H9 (cell line): ENCODE results near the gene FSIP1. TPM values are rescaled to one million over a fixed set of nuclear protein-coding genes. Genes with fewer than 3 reads are reported as not detected.

Source experiments
- DNase-seq: peaks from one replicate; pipeline ENCODE4 v3.0.0-alpha.2; 2017
- H2AFZ ChIP-seq: one replicate; pipeline ENCODE4 v1.6.1; 2013; ENCODE audit warnings: mild to moderate bottlenecking, low read length, control low read depth, moderate library complexity
- H2AK5ac ChIP-seq: 2 replicates; pipeline ENCODE4 v1.6.1; 2013; ENCODE audit warnings: low read length, control low read depth, mixed read lengths; ENCODE audit not compliant: insufficient read length
- H2BK120ac ChIP-seq: one replicate; pipeline ENCODE4 v1.6.1; 2013; ENCODE audit warnings: low read depth, mild to moderate bottlenecking, low read length, control low read depth, inconsistent platforms; ENCODE audit not compliant: poor library complexity, severe bottlenecking
- H2BK12ac ChIP-seq: 2 replicates; pipeline ENCODE4 v1.6.1; 2013; ENCODE audit warnings: low read length, control low read depth, mixed read lengths, low read depth; ENCODE audit not compliant: insufficient read length
- H2BK15ac ChIP-seq: 2 replicates; pipeline ENCODE4 v1.6.1; 2013; ENCODE audit warnings: low read depth, low read length, control low read depth
- H2BK20ac ChIP-seq: one replicate; pipeline ENCODE4 v1.6.1; 2013; ENCODE audit warnings: low read depth, mild to moderate bottlenecking, low read length, control low read depth, inconsistent platforms; ENCODE audit not compliant: poor library complexity, severe bottlenecking
- H2BK5ac ChIP-seq: 2 replicates; pipeline ENCODE4 v1.6.1; 2013; ENCODE audit warnings: low read length, control low read depth, mixed read lengths; ENCODE audit not compliant: insufficient read length
- H3K14ac ChIP-seq: 2 replicates; pipeline ENCODE4 v1.6.1; 2013; ENCODE audit warnings: low read length, control low read depth; ENCODE audit not compliant: insufficient read depth
- H3K18ac ChIP-seq: 2 replicates; pipeline ENCODE4 v1.6.1; 2013; ENCODE audit warnings: low read depth, mild to moderate bottlenecking, mixed read lengths, low read length, control low read depth; ENCODE audit not compliant: insufficient read length
- H3K23ac ChIP-seq: 2 replicates; pipeline ENCODE4 v1.6.1; 2013; ENCODE audit warnings: low read length, control low read depth, mixed read lengths, low read depth; ENCODE audit not compliant: insufficient read length
- H3K23me2 ChIP-seq: 2 replicates; pipeline ENCODE4 v1.6.1; 2013; ENCODE audit warnings: low read depth, mild to moderate bottlenecking, mixed read lengths, low read length, control low read depth; ENCODE audit not compliant: insufficient read length, poor library complexity, severe bottlenecking
- H3K27ac ChIP-seq: 2 replicates; pipeline ENCODE4 v1.5.1; 2013; ENCODE audit warnings: low read length, control low read depth, mixed read lengths, low read depth; ENCODE audit not compliant: insufficient read length
- H3K27me3 ChIP-seq: 2 replicates; pipeline ENCODE4 v1.6.1; 2013; ENCODE audit warnings: low read length, control low read depth, inconsistent platforms; ENCODE audit not compliant: insufficient read depth
- H3K4ac ChIP-seq: 2 replicates; pipeline ENCODE4 v1.6.1; 2013; ENCODE audit warnings: low read depth, mild to moderate bottlenecking, control low read depth, inconsistent platforms, low read length, moderate library complexity
- H3K4me1 ChIP-seq: 2 replicates; pipeline ENCODE4 v1.6.1; 2013; ENCODE audit warnings: low read length, control low read depth, inconsistent platforms; ENCODE audit not compliant: insufficient read depth
- H3K4me2 ChIP-seq: 2 replicates; pipeline ENCODE4 v1.6.1; 2013; ENCODE audit warnings: low read length, control low read depth, mixed read lengths; ENCODE audit not compliant: insufficient read length, insufficient read depth
- H3K56ac ChIP-seq: 2 replicates; pipeline ENCODE4 v1.6.1; 2013; ENCODE audit warnings: low read depth, mild to moderate bottlenecking, mixed read lengths, low read length, control low read depth; ENCODE audit not compliant: insufficient read length
- H3K79me1 ChIP-seq: 2 replicates; pipeline ENCODE4 v1.6.1; 2013; ENCODE audit warnings: low read depth, mild to moderate bottlenecking, moderate library complexity, low read length, control low read depth, inconsistent platforms; ENCODE audit not compliant: insufficient read depth, poor library complexity, severe bottlenecking
- H3K79me2 ChIP-seq: 2 replicates; pipeline ENCODE4 v1.6.1; 2013; ENCODE audit warnings: low read length, control low read depth, inconsistent platforms; ENCODE audit not compliant: insufficient read depth
- H3K9ac ChIP-seq: 2 replicates; pipeline ENCODE4 v1.6.1; 2013; ENCODE audit warnings: low read length, control low read depth, mixed read lengths; ENCODE audit not compliant: insufficient read length; ENCODE audit errors: extremely low read depth
- H3K9me3 ChIP-seq: one replicate; pipeline ENCODE4 v1.6.1; 2013; ENCODE audit warnings: low read depth, low read length, inconsistent platforms; ENCODE audit not compliant: control insufficient read depth
- H3T11ph ChIP-seq: one replicate; pipeline ENCODE4 v1.6.1; 2013; ENCODE audit warnings: mild to moderate bottlenecking, low read length, control low read depth, inconsistent platforms
- H4K20me1 ChIP-seq: one replicate; pipeline ENCODE4 v1.6.1; 2013; ENCODE audit not compliant: control insufficient read depth, insufficient read length, insufficient read depth
- H4K5ac ChIP-seq: 2 replicates; pipeline ENCODE4 v1.6.1; 2013; ENCODE audit warnings: low read depth, mild to moderate bottlenecking, mixed read lengths, low read length, control low read depth; ENCODE audit not compliant: insufficient read length
- H4K8ac ChIP-seq: replicated peaks from 2 replicates; pipeline ENCODE4 v1.6.1; 2013; ENCODE audit warnings: low read length, control low read depth, mixed read lengths, low read depth; ENCODE audit not compliant: insufficient read length
- H4K91ac ChIP-seq: 2 replicates; pipeline ENCODE4 v1.6.1; 2013; ENCODE audit warnings: low read depth, mild to moderate bottlenecking, moderate library complexity, mixed read lengths, low read length, control low read depth; ENCODE audit not compliant: insufficient read length
- H3K27ac Mint-ChIP-seq, 3 experiments: 2 replicates in 2 of 3; 3 replicates in 1 of 3; pipeline ENCODE4 v1.8.0; 2020 to 2021; ENCODE audit warnings: mixed read lengths in 3 of 3, mild to moderate bottlenecking in 1 of 3, moderate library complexity in 1 of 3
- H3K27me3 Mint-ChIP-seq: 2 replicates; pipeline ENCODE4 v1.8.0; 2021; ENCODE audit warnings: low read depth, mild to moderate bottlenecking, moderate library complexity, mixed read lengths
- H3K36me3 Mint-ChIP-seq, 3 experiments: 2 replicates in 2 of 3; 3 replicates in 1 of 3; pipeline ENCODE4 v1.8.0; 2020 to 2021; ENCODE audit warnings: low read depth in 3 of 3, mixed read lengths in 3 of 3; ENCODE audit not compliant: insufficient read depth in 1 of 3
- H3K4me1 Mint-ChIP-seq, 2 experiments: 2 replicates each; pipeline ENCODE4 v1.8.0; 2020; ENCODE audit warnings: mixed read lengths in 2 of 2
- H3K4me3 Mint-ChIP-seq, 2 experiments: 2 replicates in 1 of 2; 3 replicates in 1 of 2; pipeline ENCODE4 v1.8.0; 2020 to 2021; ENCODE audit warnings: mild to moderate bottlenecking in 2 of 2, mixed read lengths in 2 of 2, moderate library complexity in 1 of 2
- H3K9me3 Mint-ChIP-seq, 2 experiments: 2 replicates in 1 of 2; 3 replicates in 1 of 2; pipeline ENCODE4 v1.8.0; 2020; ENCODE audit warnings: mild to moderate bottlenecking in 2 of 2, mixed read lengths in 2 of 2, moderate library complexity in 1 of 2
- WGBS: extraction: QIAGEN DNeasy Blood & Tissue Kit; methylation state at CpG from one replicate; pipeline ENCODE4 v1.1.7; 2013; ENCODE audit warnings: missing lambda C conversion rate, low lambda C conversion rate, mixed read lengths; ENCODE audit not compliant: insufficient read length; ENCODE audit errors: extremely low coverage; 5-methylcytosine and 5-hydroxymethylcytosine counted together
- total RNA-seq: library from RNA; stranded (reverse); gene quantifications from 2 replicates; pipeline ENCODE4 v1.2.1, GENCODE V29; 2021
- TF ChIP-seq, protein P1 (sequence below): fragments of 200-600 bp; sonication (generic); conservative IDR thresholded peaks from 3 replicates; pipeline ENCODE4 v1.8.0; 2021; ENCODE audit warnings: antibody characterized with exemption, mild to moderate bottlenecking

FSIP1 gene
- total RNA-seq, 1 experiment from 2014 or later: 0.96 TPM

DNA sequence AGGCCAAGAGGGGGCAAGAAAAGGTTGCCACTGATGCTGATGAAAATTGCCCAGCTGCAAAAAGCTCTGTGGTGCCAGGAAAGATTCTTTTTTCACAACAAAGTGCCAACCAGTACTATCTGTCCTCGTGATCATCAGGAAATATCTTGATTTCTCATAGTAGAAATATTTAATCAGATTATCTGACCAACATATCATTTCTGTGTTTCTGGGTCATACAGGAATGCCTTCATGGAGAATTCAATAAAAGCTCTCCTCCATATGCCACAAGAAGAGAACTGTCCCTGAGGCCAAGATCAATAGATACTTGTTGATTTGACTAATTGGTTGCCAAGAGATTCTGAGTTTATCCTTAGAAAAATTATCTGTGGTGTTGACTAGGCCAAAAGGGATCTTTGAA is 63.5 kb downstream of the FSIP1 start:
- Histone ChIP-seq H2AK5ac (no peak overlapping the region), H3K27me3 (no peaks in the 10 kb centered on the region), H3K23ac (no peak overlapping the region), H4K20me1 (no peaks in the 10 kb centered on the region), H4K5ac (no peak overlapping the region), H3K79me2 (no peaks in the 10 kb centered on the region), H2AFZ (no peak overlapping the region), H2BK120ac (no peak overlapping the region), H3K4ac (no peak overlapping the region), H2BK20ac (no peak overlapping the region), H2BK12ac (no peak overlapping the region), H3K27ac (no peak overlapping the region), H2BK5ac (no peak overlapping the region), H3K4me2 (no peak overlapping the region), H3K18ac (no peak overlapping the region), H3K79me1 (no peaks in the 10 kb centered on the region), H3K23me2 (no peaks in the 10 kb centered on the region), H3K14ac (no peak overlapping the region), H3K4me1 (no peaks in the 10 kb centered on the region), H2BK15ac (no peak overlapping the region), H3K56ac (no peak overlapping the region), H3T11ph (no peak overlapping the region), H4K91ac (no peak overlapping the region), H3K9ac (no peak overlapping the region), H3K9me3 (no peaks in the 10 kb centered on the region), H4K8ac (no peak overlapping the region)
- DNase-seq: no peak
- TF ChIP-seq, protein P1, sequence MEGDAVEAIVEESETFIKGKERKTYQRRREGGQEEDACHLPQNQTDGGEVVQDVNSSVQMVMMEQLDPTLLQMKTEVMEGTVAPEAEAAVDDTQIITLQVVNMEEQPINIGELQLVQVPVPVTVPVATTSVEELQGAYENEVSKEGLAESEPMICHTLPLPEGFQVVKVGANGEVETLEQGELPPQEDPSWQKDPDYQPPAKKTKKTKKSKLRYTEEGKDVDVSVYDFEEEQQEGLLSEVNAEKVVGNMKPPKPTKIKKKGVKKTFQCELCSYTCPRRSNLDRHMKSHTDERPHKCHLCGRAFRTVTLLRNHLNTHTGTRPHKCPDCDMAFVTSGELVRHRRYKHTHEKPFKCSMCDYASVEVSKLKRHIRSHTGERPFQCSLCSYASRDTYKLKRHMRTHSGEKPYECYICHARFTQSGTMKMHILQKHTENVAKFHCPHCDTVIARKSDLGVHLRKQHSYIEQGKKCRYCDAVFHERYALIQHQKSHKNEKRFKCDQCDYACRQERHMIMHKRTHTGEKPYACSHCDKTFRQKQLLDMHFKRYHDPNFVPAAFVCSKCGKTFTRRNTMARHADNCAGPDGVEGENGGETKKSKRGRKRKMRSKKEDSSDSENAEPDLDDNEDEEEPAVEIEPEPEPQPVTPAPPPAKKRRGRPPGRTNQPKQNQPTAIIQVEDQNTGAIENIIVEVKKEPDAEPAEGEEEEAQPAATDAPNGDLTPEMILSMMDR: no peak
- H3K27me3 Mint-ChIP-seq: no peaks in the 10 kb centered on the region
- H3K4me1 Mint-ChIP-seq: peaks cover 0 to 8% of the 10 kb centered on the region in 2 experiments; a peak in 2 of 4 replicates
- no peaks in the 10 kb centered on the region for H3K9me3 Mint-ChIP-seq
- H3K36me3 Mint-ChIP-seq: no peaks in the 10 kb centered on the region
- no peak overlapping the region for H3K27ac Mint-ChIP-seq
- no peak overlapping the region for H3K4me3 Mint-ChIP-seq
- no CpG with 5 or more reads among the region's 1 CpG for WGBS
